ENCODE measurements around the gene PCDH20. TPM values are rescaled to one million over a fixed set of nuclear protein-coding genes. Genes with fewer than 3 reads are reported as not detected.

Gene PCDH20
- not detected in 2 replicates for total RNA-seq

GRCh38 chr13:61415749-61416148 is at the start of gene PCDH20:
PCDH20 (minus strand) TSS chr13:61415849; CDS start chr13:61415158, 691 bp downstream.
- Histone ChIP-seq H3K27me3 (ENCODE audit: insufficient read depth, low read length) (no peaks in the 10 kb centered on the region), H3K27ac (ENCODE audit: low read depth, low read length) (no peak within 1 kb of the TSS), H3K9me3 (ENCODE audit: low read depth, low read length) (no peaks in the 10 kb centered on the region), H3K4me1 (ENCODE audit: insufficient read depth, low read length) (no peaks in the 10 kb centered on the region), H3K36me3 (ENCODE audit: insufficient read depth, low read length) (no peaks in the 10 kb centered on the region), H4K20me1 (ENCODE audit: insufficient read depth, low read length) (no peaks in the 10 kb centered on the region), H2AFZ (ENCODE audit: low read length) (no peak within 1 kb of the TSS), H3K79me2 (ENCODE audit: insufficient read depth, low read length) (no peaks in the 10 kb centered on the region), H3K4me3 (ENCODE audit: insufficient read depth, low read length) (no peak within 1 kb of the TSS), H3K4me2 (ENCODE audit: insufficient read depth, low read length) (no peak within 1 kb of the TSS)
- peak; percentile 35 for DNase-seq (ENCODE audit: insufficient read length, low spot score, missing footprints)
- TF ChIP-seq CTCF (IDR thresholded peaks at IDR 0.05; ENCODE audit: extremely low read depth, low read depth, low read length) = no peak

- H3K27ac ChIP-seq (ENCODE audit: low read depth, low read length) = no peak overlapping the region
- H4K20me1 ChIP-seq (ENCODE audit: insufficient read depth, low read length) = no peaks in the 10 kb centered on the region
- no peaks in the 10 kb centered on the region for H3K79me2 ChIP-seq (ENCODE audit: insufficient read depth, low read length)
- no peak for DNase-seq (ENCODE audit: insufficient read length, low spot score, missing footprints)
- H3K36me3 ChIP-seq (ENCODE audit: insufficient read depth, low read length) = no peaks in the 10 kb centered on the region
- no peak overlapping the region for H3K4me3 ChIP-seq (ENCODE audit: insufficient read depth, low read length)
- no peaks in the 10 kb centered on the region for H3K27me3 ChIP-seq (ENCODE audit: insufficient read depth, low read length)
- H3K9me3 ChIP-seq (ENCODE audit: low read depth, low read length) = no peaks in the 10 kb centered on the region
- H2AFZ ChIP-seq (ENCODE audit: low read length) = no peak overlapping the region
- H3K4me1 ChIP-seq (ENCODE audit: insufficient read depth, low read length) = no peaks in the 10 kb centered on the region
- TF ChIP-seq CTCF (IDR thresholded peaks at IDR 0.05; ENCODE audit: extremely low read depth, low read depth, low read length) = no peak
- no peak overlapping the region for H3K4me2 ChIP-seq (ENCODE audit: insufficient read depth, low read length)
Observed at GRCh38 chr13:61463024-61463423, 47.4 kb upstream of the PCDH20 start.

- Histone ChIP-seq H3K27me3 (ENCODE audit: insufficient read depth, low read length) (no peaks in the 10 kb centered on the region), H3K4me3 (ENCODE audit: insufficient read depth, low read length) (no peak overlapping the region), H3K9me3 (ENCODE audit: low read depth, low read length) (peaks cover 3% of the 10 kb centered on the region), H3K36me3 (ENCODE audit: insufficient read depth, low read length) (no peaks in the 10 kb centered on the region), H3K4me1 (ENCODE audit: insufficient read depth, low read length) (no peaks in the 10 kb centered on the region), H3K4me2 (ENCODE audit: insufficient read depth, low read length) (no peak overlapping the region), H3K27ac (ENCODE audit: low read depth, low read length) (no peak overlapping the region), H3K79me2 (ENCODE audit: insufficient read depth, low read length) (no peaks in the 10 kb centered on the region), H2AFZ (ENCODE audit: low read length) (no peak overlapping the region), H4K20me1 (ENCODE audit: insufficient read depth, low read length) (no peaks in the 10 kb centered on the region)
- TF ChIP-seq CTCF (IDR thresholded peaks at IDR 0.05; ENCODE audit: extremely low read depth, low read depth, low read length) = no peak
- no peak for DNase-seq (ENCODE audit: insufficient read length, low spot score, missing footprints)
Observed at GRCh38 chr13:61453121-61453520, 37.5 kb upstream of the PCDH20 start.

- Histone ChIP-seq H3K9me3 (ENCODE audit: low read depth, low read length) (peaks cover 2% of the 10 kb centered on the region), H4K20me1 (ENCODE audit: insufficient read depth, low read length) (no peaks in the 10 kb centered on the region), H3K36me3 (ENCODE audit: insufficient read depth, low read length) (no peaks in the 10 kb centered on the region), H3K4me3 (ENCODE audit: insufficient read depth, low read length) (no peak overlapping the region), H2AFZ (ENCODE audit: low read length) (no peak overlapping the region), H3K4me1 (ENCODE audit: insufficient read depth, low read length) (no peaks in the 10 kb centered on the region), H3K4me2 (ENCODE audit: insufficient read depth, low read length) (no peak overlapping the region), H3K27ac (ENCODE audit: low read depth, low read length) (no peak overlapping the region), H3K27me3 (ENCODE audit: insufficient read depth, low read length) (no peaks in the 10 kb centered on the region), H3K79me2 (ENCODE audit: insufficient read depth, low read length) (no peaks in the 10 kb centered on the region)
- no peak for DNase-seq (ENCODE audit: insufficient read length, low spot score, missing footprints)
- no peak for TF ChIP-seq CTCF (IDR thresholded peaks at IDR 0.05; ENCODE audit: extremely low read depth, low read depth, low read length)
Observed at GRCh38 chr13:61432029-61432428, 16.4 kb upstream of the PCDH20 start.
